Neural crest cell (in vitro differentiated cells): ENCODE results near the gene SLC17A5. TPM values are rescaled to one million over a fixed set of nuclear protein-coding genes. Genes with fewer than 3 reads are reported as not detected.

ENCODE experiments used
- DNase-seq: peaks from one replicate; pipeline ENCODE4 v3.0.0; 2021; ENCODE audit warnings: low read depth, mixed read lengths, low spot score
- H3K27ac Mint-ChIP-seq: one replicate; pipeline ENCODE4 v1.8.0; 2021; ENCODE audit warnings: mild to moderate bottlenecking, mixed read lengths; ENCODE audit not compliant: unreplicated experiment
- H3K27me3 Mint-ChIP-seq: 2 replicates; pipeline ENCODE4 v1.8.0; 2021; ENCODE audit warnings: low read depth, mild to moderate bottlenecking, mixed read lengths
- H3K36me3 Mint-ChIP-seq: 2 replicates; pipeline ENCODE4 v1.8.0; 2021; ENCODE audit warnings: low read depth, mild to moderate bottlenecking, mixed read lengths
- H3K4me1 Mint-ChIP-seq: 2 replicates; pipeline ENCODE4 v1.8.0; 2021; ENCODE audit warnings: mixed read lengths
- H3K4me3 Mint-ChIP-seq: one replicate; pipeline ENCODE4 v1.8.0; 2021; ENCODE audit warnings: mild to moderate bottlenecking, mixed read lengths
- H3K9me3 Mint-ChIP-seq: 2 replicates; pipeline ENCODE4 v1.8.0; 2021; ENCODE audit warnings: mixed read lengths
- CTCF ChIP-seq: fragments of 200-600 bp; sonication (generic); conservative IDR thresholded peaks from 2 replicates; pipeline ENCODE4 v1.5.0; 2021; ENCODE audit warnings: antibody characterized with exemption, mild to moderate bottlenecking
- total RNA-seq: library from RNA; stranded (reverse); gene quantifications from 2 replicates; pipeline ENCODE4 v1.2.1, GENCODE V29; 2021

The SLC17A5 gene
- total RNA-seq, 1 donor from 2014 or later: 10.8 TPM

GRCh38 chr6:73642530-73642929 is 11.3 kb downstream of the SLC17A5 start:
- Mint-ChIP-seq H3K4me1 (peaks cover 23% of the 10 kb centered on the region), H3K9me3 (no peaks in the 10 kb centered on the region), H3K36me3 (peaks cover 8% of the 10 kb centered on the region), H3K4me3 (no peak overlapping the region), H3K27ac (no peak overlapping the region), H3K27me3 (no peaks in the 10 kb centered on the region)
- no peak for DNase-seq
- no peak for TF ChIP-seq CTCF

GRCh38 chr6:73640179-73640750 is 13.5 kb downstream of the SLC17A5 start:
- Mint-ChIP-seq H3K36me3 (peaks cover 8% of the 10 kb centered on the region), H3K9me3 (no peaks in the 10 kb centered on the region), H3K27ac (no peak overlapping the region), H3K4me3 (no peak overlapping the region), H3K4me1 (peaks cover 12% of the 10 kb centered on the region), H3K27me3 (no peaks in the 10 kb centered on the region)
- TF ChIP-seq CTCF: no peak
- no peak for DNase-seq

GRCh38 chr6:73639040-73639439 is 14.8 kb downstream of the SLC17A5 start:
- DNase-seq: no peak
- Mint-ChIP-seq H3K36me3 (peaks cover 8% of the 10 kb centered on the region), H3K27ac (no peak overlapping the region), H3K9me3 (no peaks in the 10 kb centered on the region), H3K4me1 (peaks cover 6% of the 10 kb centered on the region), H3K4me3 (no peak overlapping the region), H3K27me3 (no peaks in the 10 kb centered on the region)
- TF ChIP-seq CTCF: no peak

- Mint-ChIP-seq H3K27me3 (no peaks in the 10 kb centered on the region), H3K4me3 (no peak overlapping the region), H3K4me1 (peaks cover 6% of the 10 kb centered on the region), H3K9me3 (no peaks in the 10 kb centered on the region), H3K36me3 (peaks cover 6% of the 10 kb centered on the region), H3K27ac (no peak overlapping the region)
- DNase-seq: no peak
- no peak for TF ChIP-seq CTCF
Observed at GRCh38 chr6:73637404-73637803, 16.4 kb downstream of the SLC17A5 start.

- Mint-ChIP-seq H3K36me3 (peaks cover 13% of the 10 kb centered on the region), H3K27ac (no peak overlapping the region), H3K9me3 (no peaks in the 10 kb centered on the region), H3K4me1 (peaks cover 6% of the 10 kb centered on the region), H3K27me3 (no peaks in the 10 kb centered on the region), H3K4me3 (no peak overlapping the region)
- no peak for TF ChIP-seq CTCF
- DNase-seq: no peak
Observed at GRCh38 chr6:73636048-73636447, 17.7 kb downstream of the SLC17A5 start.

- Mint-ChIP-seq H3K36me3 (peaks cover 7% of the 10 kb centered on the region), H3K4me3 (no peak overlapping the region), H3K27ac (no peak overlapping the region), H3K4me1 (no peaks in the 10 kb centered on the region), H3K27me3 (no peaks in the 10 kb centered on the region), H3K9me3 (no peaks in the 10 kb centered on the region)
- no peak for DNase-seq
- TF ChIP-seq CTCF: no peak
Observed at GRCh38 chr6:73632346-73632745, 21.4 kb downstream of the SLC17A5 start.
